Caki2 (cell line): Measurements from ENCODE around the gene DKK3. TPM values are rescaled to one million over a fixed set of nuclear protein-coding genes. Genes with fewer than 3 reads are reported as not detected.

Experiments used
- DNase-seq: peaks from one replicate; pipeline ENCODE4 v3.0.0-alpha.2; 2015; ENCODE audit warnings: low read depth
- in situ Hi-C: cut with HindIII; loops from 2 replicates; pipeline ENCODE4 v1.10.0; 2016; ENCODE audit warnings: low sequenced_read_pairs, low pct_unique_long_range_greater_than_20kb, mixed read lengths
- total RNA-seq: library from RNA; depleted of rRNA; stranded (reverse); fragments of >200 nt; shearing (Covaris generic); gene quantifications from 2 replicates; pipeline ENCODE4 v1.2.3, GENCODE V29; 2014; ENCODE audit warnings: low replicate concordance

Gene DKK3
- total RNA-seq, 1 experiment from 2014 or later, result 67.3 TPM

DNA sequence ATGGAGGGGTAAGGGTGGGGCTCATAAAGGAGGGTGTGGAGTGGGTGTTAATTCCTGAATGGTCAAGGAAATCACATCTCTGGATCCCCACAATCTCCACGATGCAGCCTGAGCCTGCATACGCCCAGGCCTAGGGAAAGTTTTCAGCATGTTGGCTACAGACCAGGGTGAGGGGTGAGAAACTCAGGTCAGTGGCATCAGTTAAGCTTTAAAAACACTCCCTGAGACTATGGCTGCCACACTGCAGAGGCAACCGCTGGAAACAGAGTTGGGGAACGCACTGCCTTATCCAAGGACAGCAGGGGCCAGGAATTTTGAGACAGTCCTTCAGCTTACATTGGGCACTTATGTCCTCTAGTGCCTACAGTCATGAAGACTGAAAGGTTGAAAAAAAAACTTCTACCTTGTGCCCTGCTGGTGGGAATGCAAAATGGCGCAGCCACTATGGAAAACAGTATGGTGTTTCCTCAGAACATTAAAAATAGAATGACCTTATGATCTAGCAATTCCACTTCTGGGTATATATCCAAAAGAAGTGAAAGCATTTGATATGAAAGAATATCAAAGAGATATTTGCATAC is 19.7 kb downstream of the DKK3 start:
- in situ Hi-C loops, result no loop called here
- no peak for DNase-seq

- peak; percentile 31 for DNase-seq
- in situ Hi-C loops, result no loop called here
These were observed 20.3 kb downstream of the DKK3 start for GRCh38 chr11:11988099-11988651.

DNA sequence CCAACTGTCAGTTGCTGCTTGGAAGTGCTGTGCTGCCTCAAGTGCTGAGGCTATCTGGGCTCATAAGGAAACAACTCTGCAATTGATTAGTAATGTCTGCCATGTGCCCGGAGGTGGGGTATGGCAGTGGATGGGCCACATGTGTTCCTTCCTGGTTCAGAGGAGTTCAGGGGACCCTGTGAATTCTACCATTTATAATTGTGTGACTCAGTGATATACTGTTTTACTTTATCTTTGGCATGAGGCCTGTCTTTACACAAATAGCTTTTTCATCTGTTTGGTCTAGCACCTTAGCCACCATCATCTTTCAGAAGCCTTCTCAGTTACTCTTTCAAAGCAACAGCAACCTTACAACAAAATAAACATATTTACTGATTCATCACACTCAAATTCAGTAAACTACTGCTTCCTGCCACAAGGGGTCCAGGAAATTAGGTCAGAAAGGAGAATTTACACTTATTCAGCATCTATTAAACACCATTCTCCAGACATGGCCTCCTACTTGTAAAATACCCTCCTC is 20.9 kb downstream of the DKK3 start:
- in situ Hi-C loops, result no loop called here
- peak; percentile 54 for DNase-seq

GRCh38 chr11:11985954-11986949 is 22.2 kb downstream of the DKK3 start:
- DNase-seq, result no peak
- in situ Hi-C loops, result no loop called here

GRCh38 chr11:11985016-11985715 is 23.3 kb downstream of the DKK3 start:
- DNase-seq, result no peak
- in situ Hi-C loops, result no loop called here

DNA sequence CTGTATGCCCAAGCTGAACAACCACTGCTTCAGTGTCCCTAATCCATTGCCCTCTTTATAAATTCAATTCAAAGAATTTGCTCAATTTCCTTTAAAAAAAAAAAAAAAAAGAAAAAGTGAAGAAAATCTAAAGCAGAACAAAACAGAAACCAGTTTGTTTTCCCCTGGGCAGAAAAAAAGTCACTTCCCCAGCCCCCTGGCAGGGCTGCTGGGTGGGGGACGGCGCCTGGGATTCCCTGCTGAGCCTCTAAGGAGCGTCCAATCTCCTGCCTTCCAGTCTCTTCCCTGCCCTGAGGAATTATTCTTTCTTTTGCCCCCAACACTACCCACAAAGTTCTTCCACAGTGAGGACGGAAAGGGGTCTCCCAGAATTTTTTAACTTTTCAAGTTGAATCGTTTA is 23.9 kb downstream of the DKK3 start:
- in situ Hi-C loops, result no loop called here
- no peak for DNase-seq

DNA sequence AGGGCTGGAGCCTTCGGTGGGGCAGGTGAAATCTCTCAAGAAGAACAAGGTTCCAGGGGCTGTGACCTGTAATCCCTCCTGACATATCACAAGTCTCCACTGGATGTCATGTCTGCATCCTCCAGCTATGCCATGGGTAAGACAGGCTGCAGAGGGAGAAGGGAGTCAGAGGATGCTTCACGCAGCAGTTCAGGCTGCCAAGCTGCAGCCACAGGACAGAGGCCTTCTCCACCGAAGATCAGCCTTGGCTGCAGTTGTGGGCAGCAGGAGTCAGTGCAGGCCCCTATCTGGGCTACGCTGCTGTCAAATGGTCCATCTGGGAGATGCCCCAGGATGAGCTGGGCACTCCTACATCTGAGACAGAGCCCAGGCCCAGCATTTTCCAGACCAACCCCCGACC is 25.0 kb downstream of the DKK3 start:
- in situ Hi-C loops, result no loop called here
- no peak for DNase-seq

DNA sequence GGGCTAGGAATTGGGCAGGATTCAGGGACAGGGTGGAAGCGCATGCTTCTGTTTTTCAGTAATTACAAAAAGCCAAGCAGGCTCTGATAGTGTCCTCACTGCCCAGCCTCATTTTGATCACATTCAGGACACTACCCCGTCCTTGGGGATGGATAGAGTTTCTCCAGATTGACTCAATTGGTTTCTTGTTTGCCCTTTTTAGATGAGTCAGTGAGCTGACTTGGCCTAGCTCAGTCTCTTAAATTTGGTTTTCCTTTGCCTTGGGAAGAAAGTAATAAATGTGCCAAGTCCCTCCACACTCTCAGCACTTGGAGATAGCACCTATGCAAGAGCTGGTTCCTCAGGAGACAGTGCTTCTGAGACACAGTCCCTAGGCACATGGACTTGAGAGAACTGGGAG is 25.5 kb downstream of the DKK3 start:
- in situ Hi-C loops, result no loop called here
- no peak for DNase-seq

GRCh38 chr11:11982461-11982860 is 26.0 kb downstream of the DKK3 start:
- DNase-seq, result no peak
- in situ Hi-C loops, result no loop called here

- DNase-seq, result no peak
- in situ Hi-C loops, result no loop called here
These were observed 26.6 kb downstream of the DKK3 start for GRCh38 chr11:11981840-11982239.

GRCh38 chr11:11981364-11981763 is 27.1 kb downstream of the DKK3 start:
- in situ Hi-C loops, result no loop called here
- no peak for DNase-seq

DNA sequence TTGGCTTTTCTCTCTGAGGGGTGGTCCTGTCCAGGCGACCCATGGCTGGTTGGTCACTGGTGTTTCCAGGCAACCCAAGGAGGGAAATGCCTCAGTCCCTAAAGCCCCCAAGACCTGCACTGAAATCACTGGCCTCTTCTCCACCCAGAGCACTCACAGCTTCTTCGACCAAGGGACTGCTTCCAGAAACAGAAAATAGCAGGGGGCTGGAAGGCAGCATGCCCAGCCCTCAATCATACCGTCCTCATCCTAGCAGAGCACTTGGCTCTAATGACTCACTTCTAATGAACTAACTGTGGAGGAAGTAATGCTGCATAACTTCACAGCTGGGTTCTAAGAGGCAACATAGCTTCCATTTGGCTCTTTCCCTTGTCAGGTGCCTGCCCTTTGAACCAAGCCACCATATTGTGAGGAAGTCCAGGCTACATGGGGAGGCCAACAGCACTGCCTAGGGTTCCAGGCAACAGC is 27.6 kb downstream of the DKK3 start:
- in situ Hi-C loops, result no loop called here
- no peak for DNase-seq

DNA sequence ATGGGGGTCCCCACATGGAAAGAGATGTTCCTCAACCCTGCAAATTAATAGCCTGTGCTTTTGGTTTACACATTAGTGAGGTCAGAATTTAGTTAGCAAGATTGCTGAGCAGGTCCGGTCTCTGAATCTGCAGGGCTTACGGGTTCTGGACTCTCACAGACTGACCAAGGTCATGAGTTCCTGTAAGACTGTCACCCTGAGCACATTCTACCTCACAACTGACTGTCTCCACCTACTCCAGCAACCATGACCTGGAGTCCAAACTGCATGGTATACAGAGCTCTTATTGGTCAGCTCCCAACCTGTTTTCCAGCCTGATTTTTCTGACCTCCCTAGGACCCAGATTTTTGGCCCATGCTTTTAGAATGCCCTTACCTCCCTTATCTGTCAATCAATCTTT is 28.2 kb downstream of the DKK3 start:
- in situ Hi-C loops, result no loop called here
- no peak for DNase-seq

- in situ Hi-C loops, result no loop called here
- peak; percentile 29 for DNase-seq
These were observed 28.8 kb downstream of the DKK3 start for GRCh38 chr11:11979488-11980117.

GRCh38 chr11:11978792-11979487 is 29.5 kb downstream of the DKK3 start:
- DNase-seq, result no peak
- in situ Hi-C loops, result no loop called here

DNA sequence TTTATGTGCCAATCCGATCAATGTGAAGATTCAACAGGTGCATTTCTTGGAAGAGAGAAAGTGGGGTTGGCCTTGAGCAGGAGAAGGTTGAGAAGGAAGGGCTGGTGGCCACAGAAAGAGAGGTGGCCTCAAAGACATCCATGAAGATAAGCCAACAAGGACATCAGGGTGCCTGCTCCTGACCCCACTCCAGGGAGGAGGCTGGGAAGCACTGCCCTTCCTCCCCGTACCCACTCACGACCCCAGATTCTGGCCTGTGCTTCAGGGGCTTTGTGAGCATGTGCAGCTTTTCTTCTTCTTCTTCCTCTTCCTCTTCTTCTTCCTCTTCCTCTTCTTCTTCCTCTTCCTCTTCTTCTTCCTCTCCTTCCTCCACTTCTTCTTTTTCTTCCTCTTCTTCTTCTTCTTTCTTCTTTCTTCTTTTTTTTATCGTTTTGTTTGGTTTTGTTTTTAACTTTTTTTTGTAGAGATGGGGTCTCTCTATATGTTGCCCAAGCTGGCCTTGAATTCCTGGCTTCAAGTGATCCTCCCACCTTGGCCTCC is 30.3 kb downstream of the DKK3 start:
- no peak for DNase-seq
- in situ Hi-C loops, result no loop called here

- DNase-seq, result peak; percentile 69
- in situ Hi-C loops, result no loop called here
These were observed 31.1 kb downstream of the DKK3 start for GRCh38 chr11:11977206-11977938.
